GM18951 (cell line): Measurements from ENCODE around the gene ERGIC1.

Experiments
- POLR2A ChIP-seq: IDR thresholded peaks from 4 replicates; pipeline ENCODE4 v1.6.1; 2011; ENCODE audit warnings: mild to moderate bottlenecking; ENCODE audit not compliant: insufficient read length, insufficient read depth; ENCODE audit errors: extremely low read depth
- in situ Hi-C: fragments of 300-500 bp; cut with MboI; formaldehyde crosslinking; loops from one replicate; pipeline ENCODE4 v1.12.0; 2022; ENCODE audit warnings: low sequenced_read_pairs, mixed read lengths, inconsistent platforms; ENCODE audit not compliant: unreplicated experiment

The ERGIC1 gene

GRCh38 chr5:172999974-173000373 is 165.9 kb downstream of the ERGIC1 start:
- no peak for TF ChIP-seq POLR2A
- in situ Hi-C loops = loop anchor here (25.0 kb wide), 1 partner anchor 337 kb away; the partner anchor contains the start of gene STC2

DNA sequence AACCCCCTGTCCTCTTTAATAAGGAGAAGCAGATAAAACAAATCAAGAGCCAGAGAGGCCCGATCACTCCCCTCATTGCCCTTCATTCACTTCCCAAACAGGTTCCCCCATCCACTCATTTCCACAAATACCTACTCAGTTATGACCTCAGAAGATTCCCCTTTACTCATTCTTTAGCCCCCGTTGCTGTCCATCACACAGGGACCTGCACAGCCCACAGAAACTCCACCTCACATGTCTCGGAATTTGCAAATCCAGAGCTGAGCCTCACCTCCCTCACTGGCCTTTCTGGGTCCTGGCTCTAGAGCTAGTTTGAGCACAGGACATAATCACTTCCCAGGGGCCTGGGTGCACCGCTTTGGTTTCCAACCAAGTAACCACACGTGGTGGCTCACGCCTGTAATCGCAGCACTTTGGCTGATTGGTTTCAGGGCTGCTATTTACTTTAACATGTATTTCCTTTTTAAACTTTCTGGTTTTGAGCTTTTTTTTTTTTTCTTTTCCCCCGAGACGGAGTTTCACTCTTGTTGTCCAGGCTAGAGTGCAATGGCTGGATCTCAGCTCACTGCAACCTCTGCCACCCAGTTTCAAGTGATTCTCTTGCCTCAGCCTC is 167.3 kb downstream of the ERGIC1 start:
- no peak for TF ChIP-seq POLR2A
- in situ Hi-C loops = no loop called here
